ENCODE data around the gene ABO.
A peak's percentile ranks its signal among the peaks of the same experiment; 100 is the strongest.

The ABO gene

GRCh38 chr9:133315997-133316396 is 41.0 kb upstream of the ABO start:
- DNase-seq (ENCODE audit: low read depth) = no peak
- no peak for TF ChIP-seq CTCF (conservative IDR thresholded peaks at IDR 0.05; ENCODE audit: low read length)
- H3K4me3 ChIP-seq (ENCODE audit: low read length) = no peak overlapping the region

- no peak for DNase-seq (ENCODE audit: low read depth)
- no peak overlapping the region for H3K4me3 ChIP-seq (ENCODE audit: low read length)
- TF ChIP-seq CTCF (conservative IDR thresholded peaks at IDR 0.05; ENCODE audit: low read length) = no peak
Measured at GRCh38 chr9:133309608-133310007, 34.6 kb upstream of the ABO start.

GRCh38 chr9:133307301-133307700 is 32.3 kb upstream of the ABO start:
- no peak for DNase-seq (ENCODE audit: low read depth)
- TF ChIP-seq CTCF (conservative IDR thresholded peaks at IDR 0.05; ENCODE audit: low read length) = no peak

GRCh38 chr9:133306242-133307204 is 31.5 kb upstream of the ABO start:
- peak; percentile 40 for DNase-seq (ENCODE audit: low read depth)
- H3K4me3 ChIP-seq (ENCODE audit: low read length) = no peak overlapping the region
- no peak for TF ChIP-seq CTCF (conservative IDR thresholded peaks at IDR 0.05; ENCODE audit: low read length)

More at GRCh38 chr9:133307301-133307700, 32.3 kb upstream of the ABO start:
- no peak overlapping the region for H3K4me3 ChIP-seq (ENCODE audit: low read length)

- TF ChIP-seq CTCF (conservative IDR thresholded peaks at IDR 0.05; ENCODE audit: low read length) = no peak
- DNase-seq (ENCODE audit: low read depth) = no peak
- H3K4me3 ChIP-seq (ENCODE audit: low read length) = no peak overlapping the region
Measured at GRCh38 chr9:133305731-133306130, 30.7 kb upstream of the ABO start.

- DNase-seq (ENCODE audit: low read depth) = no peak
- no peak for TF ChIP-seq CTCF (conservative IDR thresholded peaks at IDR 0.05; ENCODE audit: low read length)
- no peak overlapping the region for H3K4me3 ChIP-seq (ENCODE audit: low read length)
Measured at GRCh38 chr9:133304477-133305377, 29.7 kb upstream of the ABO start.
